Measurements from ENCODE around the gene ELL.

ELL gene

DNA sequence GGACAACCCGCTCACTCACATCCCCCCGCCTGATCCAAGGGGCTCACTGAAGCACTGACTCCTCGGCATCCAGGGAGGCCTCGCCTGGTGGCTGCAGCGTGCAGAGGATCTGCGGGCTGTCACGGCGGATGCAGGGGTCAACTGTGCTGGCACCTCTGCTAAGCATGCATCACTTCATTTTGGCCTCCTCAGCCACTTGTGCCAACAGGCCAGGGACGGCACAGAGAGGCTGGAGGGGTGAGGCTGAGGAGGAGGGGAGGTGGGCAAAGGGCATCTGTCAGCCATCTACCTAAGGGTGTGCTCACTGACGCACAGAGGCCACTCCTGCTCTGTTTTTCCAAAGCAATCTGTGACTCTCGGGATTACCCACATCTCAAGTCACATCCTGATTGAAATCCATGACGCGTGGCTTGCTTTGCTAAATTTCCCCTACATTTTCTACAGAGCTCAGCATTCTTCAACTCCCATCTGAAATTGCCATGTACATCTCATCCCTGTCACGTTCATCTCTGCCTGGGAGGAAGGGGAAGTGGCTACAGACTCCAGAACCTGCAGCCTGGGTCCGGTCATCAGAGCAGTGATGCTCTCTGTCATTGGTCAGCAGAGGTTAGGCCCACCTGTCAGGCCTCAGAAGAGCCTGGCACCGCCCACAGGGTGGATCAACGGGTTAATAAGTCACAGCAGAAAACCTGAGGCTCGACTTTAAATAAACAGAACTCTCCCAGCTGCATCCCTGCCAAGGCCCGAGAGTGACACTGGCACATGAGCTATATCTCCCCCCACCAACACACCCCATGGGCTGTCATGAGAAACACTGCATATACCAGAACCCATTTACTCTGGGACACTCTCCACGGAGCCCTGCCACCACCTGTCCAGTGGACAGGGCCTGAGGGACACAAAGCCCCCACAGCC, 17.6 kb downstream of the ELL start:
- DNase-seq: no peak

DNA sequence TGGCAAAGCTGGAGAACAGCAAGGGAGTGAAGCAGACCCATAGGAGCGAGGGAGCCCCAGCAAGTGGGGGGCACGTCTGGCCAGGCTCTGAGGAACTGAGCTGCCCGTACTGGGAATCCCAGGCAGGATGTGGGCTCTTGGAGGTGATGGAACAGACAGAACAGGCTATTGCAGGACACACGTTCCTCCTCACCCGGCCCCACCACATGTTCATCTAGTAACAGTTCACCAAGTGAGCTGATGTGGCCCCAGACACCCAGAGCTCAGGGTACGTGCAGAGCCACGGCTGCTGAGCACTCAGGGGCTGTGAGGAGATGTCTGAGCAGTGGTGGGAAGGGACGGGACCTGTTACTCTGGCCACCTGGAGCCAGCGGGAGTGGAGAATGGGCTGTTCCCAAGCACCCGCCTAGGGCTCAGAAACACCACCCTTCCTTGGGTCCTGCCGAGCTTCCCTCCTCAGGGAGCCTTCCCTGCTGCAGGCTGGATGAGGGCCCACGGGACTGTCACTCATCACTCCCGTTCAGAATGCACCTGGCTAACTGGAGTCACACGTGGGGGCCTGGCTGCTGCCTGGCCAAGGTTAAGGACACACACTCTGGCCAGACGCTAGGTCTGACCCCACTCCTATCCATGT, 18.4 kb downstream of the ELL start:
- DNase-seq: no peak

DNA sequence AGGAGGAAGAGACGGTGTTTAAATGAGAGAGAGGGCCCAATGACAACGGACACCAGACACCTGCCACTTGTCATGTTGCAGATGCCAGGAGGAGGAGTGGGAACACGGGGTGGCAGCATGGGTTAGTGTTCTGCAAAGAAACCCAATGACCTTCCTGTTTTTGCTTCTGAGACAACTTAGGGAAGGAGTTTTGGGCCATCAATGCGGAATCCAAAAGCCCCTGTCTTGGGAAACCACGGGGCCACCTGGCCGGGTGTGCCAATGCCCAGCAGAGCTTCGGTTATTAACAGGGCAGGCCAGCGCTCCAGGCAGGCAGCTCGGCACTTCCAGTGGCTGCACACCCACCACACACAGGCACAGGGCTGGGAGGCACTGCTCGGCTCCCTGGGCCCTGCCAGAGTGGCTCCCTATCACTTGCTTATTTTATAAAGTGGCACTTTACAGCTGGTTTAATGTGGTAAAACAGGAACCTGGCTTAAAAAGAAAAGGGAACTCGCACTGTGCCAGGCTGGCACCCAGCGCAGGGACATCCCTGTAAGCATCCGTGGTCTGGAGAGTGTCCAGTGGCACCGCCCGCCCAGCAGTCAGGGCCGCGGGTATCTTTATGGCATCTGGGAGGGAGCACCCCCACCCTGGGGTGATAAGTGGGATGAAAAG, 19.1 kb downstream of the ELL start:
- no peak for DNase-seq

DNA sequence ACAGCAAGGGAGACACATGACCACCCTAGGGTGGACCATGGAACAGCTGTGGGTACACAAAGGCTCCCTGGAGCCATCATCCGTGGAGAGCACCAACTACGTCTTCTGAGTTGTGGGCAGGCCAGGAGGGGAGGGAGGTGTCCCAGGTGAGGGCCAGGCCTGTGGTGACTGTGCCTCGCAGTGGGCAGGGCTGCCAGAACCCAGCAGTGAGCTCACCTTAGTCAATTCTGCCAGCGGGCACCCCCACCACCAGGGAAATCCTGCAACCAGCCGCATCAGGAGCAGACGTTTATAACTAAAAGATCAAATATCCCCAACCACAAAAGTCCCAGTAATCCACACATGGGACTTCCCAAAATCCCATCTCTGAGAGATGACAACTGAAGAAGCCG, 19.6 kb downstream of the ELL start:
- no peak for DNase-seq

DNA sequence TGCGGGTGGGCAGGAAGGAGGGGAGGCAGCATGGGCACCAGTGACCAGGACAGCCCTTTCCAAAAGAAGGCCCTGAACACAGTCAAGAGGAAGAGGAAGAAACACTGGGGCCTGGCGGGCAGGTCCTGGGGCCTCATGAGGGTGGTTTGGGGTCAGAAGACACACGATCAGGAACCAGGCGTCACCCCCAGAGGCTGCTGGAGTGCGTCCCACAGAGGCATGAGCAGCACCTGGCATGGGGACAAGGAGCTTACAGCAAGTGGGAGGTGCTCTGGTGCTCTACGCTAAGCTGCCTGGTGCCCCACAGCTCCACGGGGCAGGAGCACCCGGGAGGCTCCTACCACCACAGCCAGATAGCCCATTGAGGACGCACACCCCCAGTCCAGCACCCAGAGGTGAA, 20.0 kb downstream of the ELL start:
- no peak for DNase-seq

DNA sequence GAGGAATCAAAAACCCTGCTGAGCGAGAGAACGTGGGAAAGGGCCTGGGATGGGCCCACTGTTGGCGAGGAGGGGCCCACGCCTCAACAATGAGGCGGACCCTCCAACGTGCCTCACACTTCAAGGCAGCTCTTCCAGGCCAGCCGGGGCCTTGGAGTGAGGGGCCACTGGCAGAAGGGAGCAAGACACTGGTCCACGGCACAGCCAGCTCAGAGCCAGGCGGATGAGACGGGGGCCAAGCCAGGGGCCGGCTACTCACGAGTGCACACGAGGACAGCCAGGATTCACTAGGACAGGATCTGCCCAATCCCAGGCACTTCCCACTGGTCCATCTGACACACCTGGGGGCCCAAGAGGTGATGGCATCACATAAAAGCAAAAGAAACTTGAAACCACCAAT, 20.5 kb downstream of the ELL start:
- no peak for DNase-seq

DNA sequence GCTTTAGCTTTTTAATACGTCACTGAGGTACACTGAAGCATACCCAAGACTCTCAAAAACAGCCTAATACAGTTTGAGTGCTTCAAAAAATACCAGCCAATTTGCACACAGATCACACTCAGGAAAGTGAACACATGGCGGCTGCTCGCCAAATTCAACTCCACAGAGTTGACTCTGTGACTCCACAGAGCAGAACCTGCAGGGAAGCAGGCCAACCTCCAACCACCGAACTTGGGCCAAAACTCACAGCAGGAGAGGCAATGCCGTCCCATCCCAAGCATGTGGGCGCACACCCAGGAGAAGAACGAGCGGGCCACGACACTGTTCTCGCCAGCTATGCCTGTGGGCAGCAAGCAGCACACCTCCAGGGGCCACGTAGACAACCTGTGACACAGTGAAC, 21.1 kb downstream of the ELL start:
- no peak for DNase-seq

DNA sequence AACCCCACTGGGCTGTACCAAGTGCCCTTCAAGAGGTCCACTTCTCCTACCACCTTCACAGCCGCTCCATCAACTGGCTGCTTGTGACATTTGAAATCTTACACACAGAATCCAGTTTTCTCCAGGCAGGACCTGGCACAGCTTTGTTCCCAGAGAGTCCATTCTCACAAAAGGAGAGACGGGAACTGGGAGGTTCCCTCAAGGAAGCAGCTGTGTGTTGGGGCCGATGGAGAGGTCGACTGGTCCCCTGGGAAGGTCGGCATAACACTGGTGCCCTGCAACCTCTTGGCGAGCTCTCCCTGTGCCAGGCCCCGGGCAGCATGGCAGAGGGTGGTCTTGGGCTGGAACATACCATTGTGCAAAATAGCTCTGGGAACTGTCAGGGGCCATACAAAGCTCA, 21.5 kb downstream of the ELL start:
- DNase-seq: no peak

DNA sequence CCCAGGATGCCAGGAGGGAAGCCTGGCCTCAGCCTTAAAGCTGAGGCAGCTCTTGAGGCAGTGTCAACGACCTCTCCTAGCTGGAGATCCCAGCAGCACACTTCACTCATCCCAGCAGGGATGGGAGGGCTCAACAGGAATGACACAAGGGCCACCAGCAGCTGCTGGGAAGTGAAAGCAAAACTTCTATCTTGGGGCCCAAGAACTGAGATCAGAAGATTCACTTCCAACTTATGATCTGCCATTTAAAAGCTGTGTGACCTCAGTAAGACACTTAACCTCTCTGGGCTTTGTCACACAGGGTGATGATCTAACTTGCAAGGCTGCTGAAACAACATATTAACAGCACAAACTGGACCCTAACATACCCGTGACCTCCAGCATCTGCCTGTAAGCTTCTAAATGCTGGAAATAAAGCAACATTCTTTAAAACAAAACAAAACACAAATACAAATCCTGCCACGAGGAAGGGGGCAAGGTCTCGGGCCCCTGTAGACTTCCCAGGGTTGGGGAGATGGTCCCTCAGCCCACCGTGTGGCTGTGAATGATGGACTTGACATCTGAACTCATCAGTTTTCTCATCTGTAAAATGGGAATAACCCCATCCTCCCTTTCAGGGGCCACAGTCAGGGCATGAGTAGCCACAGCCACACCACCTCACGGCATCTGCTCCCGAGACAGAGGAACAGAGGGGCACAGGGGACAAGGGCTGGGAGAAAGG, 22.7 kb downstream of the ELL start:
- no peak for DNase-seq

DNA sequence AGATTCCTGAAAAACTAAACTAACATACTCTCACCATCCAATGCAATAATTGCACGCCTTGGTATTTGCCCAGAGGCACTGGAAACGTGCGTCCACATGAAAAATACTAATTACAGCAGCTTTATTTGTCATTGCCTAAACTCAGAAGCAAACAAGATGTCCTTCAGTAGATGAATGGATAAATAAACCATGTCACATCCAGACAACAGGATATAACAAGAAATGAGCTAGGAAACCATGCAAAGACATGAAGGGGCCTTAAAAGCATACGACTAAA, 25.0 kb downstream of the ELL start:
- DNase-seq: no peak

DNA sequence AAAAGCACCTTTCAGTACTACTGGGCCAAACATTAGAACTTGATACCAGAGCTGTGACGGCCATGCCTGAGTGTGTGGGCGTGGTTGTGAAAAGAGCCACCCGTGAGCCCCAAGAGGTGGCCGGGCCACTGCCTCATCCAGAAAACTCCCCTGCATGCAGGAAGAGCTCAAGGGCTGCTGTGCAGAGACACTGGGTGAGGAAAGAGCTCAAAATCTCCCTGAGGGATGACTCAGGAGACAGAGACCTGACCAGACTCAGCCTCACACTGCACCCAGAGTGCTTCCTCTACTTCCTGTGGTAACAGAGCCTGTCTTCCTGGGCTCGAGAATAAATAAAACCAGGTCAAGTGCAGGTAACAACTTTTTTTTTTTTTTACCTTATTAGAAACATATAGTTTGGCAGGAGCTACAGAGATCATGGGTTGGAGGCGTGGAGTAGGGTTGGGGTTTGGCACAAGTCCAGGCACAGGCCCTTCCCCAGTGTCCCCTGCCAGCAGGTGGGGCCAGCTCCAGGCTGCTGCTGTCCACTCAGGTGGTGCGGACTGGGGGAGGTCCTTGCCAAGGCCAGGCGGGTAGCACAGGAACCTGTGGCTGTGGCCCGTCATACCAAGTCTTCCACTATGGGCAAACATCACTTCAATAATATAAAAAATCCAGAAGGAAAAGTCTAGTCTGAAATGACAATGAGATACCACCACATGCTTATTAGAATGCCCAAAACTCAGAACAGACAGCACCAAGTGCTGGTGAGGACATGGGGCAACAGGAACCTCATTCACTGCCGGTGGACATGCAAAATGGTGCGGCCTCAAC, 25.5 kb downstream of the ELL start:
- DNase-seq: peak; percentile 78

DNA sequence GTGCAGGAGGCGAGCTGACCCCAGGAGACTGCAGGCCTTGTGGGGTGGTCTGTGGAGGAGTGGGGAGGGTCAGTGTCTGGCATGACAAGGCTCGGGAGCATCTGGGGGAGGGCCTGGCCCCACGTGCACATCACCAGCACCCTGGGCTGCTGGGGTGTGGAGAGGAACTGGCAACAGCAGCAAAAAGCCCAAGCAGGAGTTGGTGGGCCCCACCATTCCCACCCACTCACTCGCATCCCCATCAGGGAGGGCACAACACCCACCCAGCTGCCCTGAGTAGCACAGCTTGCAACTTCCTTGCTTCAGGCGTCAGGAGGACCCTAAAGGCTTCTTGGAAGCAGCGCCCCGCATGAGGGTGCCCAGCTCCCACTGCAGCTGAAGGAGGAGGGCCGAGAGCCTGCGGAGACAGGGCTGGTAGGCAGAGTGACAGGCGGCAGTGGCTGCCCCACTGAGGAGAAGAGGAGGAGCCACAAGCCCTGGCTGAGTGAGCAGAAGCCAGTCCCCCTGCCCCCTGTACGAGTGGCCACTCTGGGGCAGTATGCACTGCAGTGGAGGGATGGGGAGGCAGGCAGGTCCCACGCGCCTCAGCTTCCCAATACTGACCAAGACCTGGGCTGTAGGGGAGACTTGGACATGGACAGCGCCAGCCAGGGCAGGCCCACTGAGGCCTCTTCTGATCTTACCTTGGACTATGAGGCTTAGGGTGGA, 26.5 kb downstream of the ELL start:
- no peak for DNase-seq

DNA sequence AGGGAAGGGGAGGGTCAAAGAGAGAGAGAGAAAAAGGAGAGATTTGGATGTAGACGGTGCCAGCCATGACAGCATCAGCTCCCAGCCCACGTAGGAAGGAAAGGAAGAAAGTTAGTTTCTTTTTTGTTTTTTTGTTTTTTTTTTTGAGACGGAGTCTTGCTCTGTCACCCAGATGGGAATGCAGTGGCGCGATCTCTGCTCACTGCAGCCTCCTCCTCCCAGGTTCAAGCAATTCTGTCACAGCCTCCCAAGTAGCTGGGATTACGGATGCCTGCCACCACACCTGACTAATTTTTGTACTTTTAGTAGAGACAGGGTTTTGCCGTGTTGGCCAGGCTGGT, 27.6 kb downstream of the ELL start:
- DNase-seq: no peak

DNA sequence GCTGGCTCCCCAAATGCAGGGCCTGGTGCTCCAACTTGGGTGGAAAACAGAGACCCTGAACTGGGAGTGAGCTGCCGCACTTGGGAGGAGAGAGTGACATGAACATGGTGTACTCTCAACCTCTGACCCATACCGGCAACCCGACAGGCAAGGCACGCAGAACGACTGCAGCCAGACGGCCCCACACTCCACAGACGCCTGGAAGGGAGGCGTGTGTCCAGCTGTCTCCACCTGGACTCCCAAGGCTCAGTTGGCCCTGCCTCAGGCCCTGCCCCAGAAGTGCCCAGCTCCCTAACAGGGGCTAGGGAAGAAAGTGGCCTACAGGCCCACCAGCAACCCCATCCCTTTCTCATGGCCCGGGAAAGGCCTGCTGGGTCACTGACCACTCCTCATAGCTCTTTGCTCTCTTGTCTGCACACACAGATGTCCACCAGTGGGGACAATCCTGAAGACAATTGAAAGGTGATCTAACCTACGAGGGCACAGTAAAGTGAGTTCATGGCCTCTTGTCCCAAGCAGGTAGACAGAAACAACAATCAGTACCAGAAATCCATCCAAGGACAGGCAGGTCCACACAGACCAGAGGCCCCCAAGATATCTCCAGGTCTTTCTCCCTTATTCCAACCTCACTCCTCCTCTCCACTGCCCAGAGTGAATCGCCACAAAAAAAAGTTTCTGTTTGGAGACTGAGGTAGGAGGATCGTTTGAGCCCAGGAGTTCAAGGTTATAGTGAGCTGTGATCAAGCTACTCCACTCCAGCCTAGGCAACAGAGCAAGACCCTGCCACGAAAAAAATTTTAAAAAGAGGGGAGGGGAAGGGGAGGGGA, 28.2 kb downstream of the ELL start:
- no peak for DNase-seq

DNA sequence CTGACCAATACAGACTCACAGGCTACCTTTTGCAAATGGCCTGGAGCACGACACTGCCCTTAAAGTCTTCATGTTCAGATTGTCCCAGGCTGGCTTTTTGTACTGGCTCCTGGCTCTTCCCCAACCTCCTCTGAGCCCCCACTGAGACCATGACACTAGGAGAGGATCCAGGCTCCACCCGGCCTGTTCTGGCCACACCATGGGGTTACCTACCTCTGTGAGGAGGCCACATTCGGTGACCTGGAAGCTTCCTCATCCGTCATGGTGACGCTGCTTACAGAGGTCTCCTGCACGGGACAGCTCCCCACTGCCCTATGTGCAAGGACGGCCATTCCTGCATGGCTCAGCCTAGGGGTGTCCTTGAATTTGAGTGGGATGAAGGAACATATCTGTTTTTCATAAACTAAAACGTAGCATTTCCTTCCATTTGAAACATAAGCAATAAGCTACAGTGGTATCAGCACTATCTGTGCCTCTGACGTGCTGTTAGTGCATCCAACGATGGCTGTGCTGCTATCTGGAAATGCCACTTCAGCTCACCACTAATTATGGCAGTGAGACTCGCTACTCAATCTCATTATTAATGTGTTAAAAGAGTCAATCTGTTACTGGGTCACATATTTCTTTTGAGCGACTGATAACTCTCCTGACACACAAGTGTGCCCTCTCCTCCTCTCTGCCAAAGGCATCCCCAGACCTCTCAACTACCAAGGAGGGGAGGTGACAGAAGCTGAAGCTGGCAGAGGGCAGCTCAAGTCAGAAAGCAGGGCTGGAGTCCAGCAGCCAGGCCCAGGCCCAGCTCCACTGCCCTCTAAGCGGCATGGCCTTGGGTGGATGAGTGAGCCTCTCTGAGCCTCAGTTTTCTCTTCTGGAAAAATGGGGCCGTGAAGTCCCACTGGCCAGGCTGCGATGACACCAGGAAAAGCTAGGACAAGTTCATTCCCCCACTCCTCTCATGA, 29.6 kb downstream of the ELL start:
- no peak for DNase-seq

DNA sequence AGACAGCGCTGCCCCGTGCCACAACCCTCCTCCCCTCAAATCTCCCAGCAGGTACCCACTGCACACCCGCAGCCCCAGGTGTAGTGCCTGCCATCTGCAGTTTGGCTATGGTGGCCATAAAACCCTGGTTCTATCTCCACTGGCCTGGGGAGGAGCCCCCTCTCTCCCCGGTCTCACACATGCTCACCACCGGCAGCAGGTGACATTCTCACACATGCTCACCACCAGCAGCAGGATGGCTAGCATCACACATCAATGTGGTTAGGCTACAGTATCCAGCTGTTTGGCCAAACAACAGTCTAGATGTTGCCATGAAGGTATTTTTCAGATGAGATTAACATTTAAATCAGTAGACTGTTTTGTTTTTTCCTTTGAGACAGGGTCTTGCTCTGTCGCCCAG, 31.1 kb downstream of the ELL start:
- DNase-seq: peak; percentile 48

DNA sequence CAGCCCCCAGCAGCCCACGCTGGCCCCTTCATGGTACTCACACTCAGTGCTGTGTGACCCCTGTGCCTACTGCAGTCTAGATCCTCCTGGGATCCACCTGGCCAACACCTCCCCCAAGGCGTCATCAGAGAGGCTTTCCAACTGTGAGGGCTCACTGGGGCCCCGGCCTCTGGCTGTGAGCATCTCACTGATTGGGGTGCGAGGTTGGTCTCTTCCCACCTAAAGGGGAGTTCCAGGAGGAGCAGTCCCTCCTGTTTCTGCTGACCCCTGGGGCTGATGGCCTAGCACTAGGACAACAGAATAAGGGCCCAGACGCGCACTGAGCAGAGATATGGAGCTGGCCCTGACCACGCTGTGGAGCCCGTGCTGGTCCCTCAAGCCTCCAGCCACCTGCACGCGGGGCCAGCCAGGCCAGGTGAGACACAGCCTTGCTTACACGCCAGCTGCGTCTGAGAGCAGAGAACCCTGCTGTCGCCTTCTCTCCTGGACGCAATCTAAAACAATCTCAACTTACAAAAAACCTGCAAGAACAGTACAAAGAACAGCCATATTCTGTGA, 32.2 kb downstream of the ELL start:
- DNase-seq: no peak

DNA sequence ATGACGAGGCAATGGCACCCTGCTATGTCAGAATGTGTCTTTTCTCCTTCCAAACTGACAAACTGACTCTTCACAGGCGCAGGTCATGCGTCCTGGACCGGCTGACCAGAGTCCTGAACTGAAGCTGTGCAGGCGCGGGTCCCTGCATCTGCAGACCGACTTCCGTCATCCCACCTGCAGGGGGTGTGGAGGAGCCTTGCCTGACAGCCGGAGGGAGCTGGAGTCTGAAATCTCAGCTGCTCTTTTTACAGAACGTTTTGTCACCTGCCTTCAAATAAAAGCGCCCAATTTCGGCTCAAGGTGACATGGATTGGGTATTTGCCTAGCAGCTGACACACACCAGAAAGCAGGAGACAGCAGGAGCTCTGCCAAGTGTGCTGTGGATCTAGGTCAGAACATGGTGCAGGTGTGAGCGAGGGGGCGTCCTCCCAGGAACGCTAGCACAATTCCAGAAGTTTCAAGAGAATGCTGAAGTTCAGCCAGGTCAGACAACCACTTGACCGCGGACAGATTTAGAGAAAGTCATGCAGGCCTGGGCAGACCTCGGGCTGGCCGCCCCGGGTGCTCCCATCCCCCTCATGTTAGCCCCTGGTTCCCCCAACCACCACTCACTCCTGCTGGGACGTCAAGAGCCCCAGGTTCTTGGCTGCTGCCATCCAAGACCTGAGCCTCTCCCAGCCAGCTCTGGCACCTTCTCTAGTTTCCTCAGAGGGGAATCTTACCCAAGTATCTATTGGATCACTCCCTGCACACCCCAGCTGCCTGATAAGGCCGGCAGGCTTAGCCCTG, 32.8 kb downstream of the ELL start:
- no peak for DNase-seq

DNA sequence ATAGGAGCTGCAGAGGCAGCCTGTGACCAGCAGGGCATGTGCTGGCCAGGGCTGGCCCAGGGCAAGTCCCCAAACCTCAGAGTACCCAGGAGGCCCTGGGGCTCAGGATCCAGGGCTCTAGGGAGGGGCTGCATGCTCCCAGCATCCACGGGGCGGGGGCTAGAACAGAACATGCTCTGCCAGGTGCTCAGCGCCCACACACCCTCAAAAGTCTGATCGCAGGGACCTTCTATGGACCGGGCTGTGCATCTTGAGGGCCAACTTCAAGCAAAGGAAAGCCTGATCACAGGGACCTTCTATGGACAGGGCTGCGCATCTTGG, 33.5 kb downstream of the ELL start:
- DNase-seq: no peak
